ENCODE measurements around the gene CXCR5. TPM values are rescaled to one million over a fixed set of nuclear protein-coding genes. Genes with fewer than 3 reads are reported as not detected.

The CXCR5 gene
- total RNA-seq, 1 donor from 2014 or later, result 0.09 TPM

DNA sequence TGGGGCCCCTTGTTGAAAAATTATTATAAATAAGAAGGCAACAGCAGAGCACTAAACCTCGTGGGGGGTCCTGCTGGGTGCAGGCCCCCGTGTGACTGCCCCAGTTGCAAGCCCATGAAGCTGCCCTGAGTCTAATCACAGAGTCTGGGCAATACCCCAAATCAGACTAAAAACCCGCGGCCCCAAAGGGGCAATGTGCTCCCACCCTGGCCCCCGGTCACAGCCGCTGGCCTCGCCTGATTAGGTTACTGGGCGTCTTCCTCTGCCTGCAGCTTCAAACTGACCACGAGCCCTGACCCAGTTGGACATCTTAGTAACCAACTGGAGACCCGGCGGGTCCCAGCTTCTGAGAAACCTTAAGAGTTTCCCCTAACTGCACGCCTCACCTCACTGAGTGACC lies 1.6 kb downstream of the CXCR5 start:
- DNase-seq (no peak), ATAC-seq (no peak)
- TF ChIP-seq CTCF (IDR thresholded peaks at IDR 0.05), result no peak
- intact Hi-C loops (cut with DNase I), result no loop called here
- Histone ChIP-seq H3K9me3 (no peaks in the 10 kb centered on the region), H3K27me3 (ENCODE audit: low read depth) (no peaks in the 10 kb centered on the region), H3K36me3 (no peaks in the 10 kb centered on the region), H3K4me3 (no peak overlapping the region), H3K4me1 (peaks cover 12% of the 10 kb centered on the region), H3K27ac (no peak overlapping the region)

GRCh38 chr11:118885831-118886565 lies 2.3 kb downstream of the CXCR5 start:
- Histone ChIP-seq H3K4me1 (peaks cover 12% of the 10 kb centered on the region), H3K36me3 (no peaks in the 10 kb centered on the region), H3K9me3 (no peaks in the 10 kb centered on the region), H3K4me3 (no peak overlapping the region), H3K27me3 (ENCODE audit: low read depth) (no peaks in the 10 kb centered on the region), H3K27ac (no peak overlapping the region)
- no peak for ATAC-seq
- intact Hi-C loops (cut with DNase I), result no loop called here
- no peak for DNase-seq
- TF ChIP-seq CTCF (IDR thresholded peaks at IDR 0.05), result no peak

GRCh38 chr11:118886681-118887111 lies 3.0 kb downstream of the CXCR5 start:
- H3K9me3 ChIP-seq, result no peaks in the 10 kb centered on the region
- TF ChIP-seq CTCF (IDR thresholded peaks at IDR 0.05), result no peak
- H3K4me1 ChIP-seq, result peaks cover 12% of the 10 kb centered on the region
- H3K36me3 ChIP-seq, result no peaks in the 10 kb centered on the region
- ATAC-seq (peak in 1 of 2 donors; percentile 13), DNase-seq (no peak)
- H3K4me3 ChIP-seq, result no peak overlapping the region
- intact Hi-C loops (cut with DNase I), result no loop called here
- H3K27me3 ChIP-seq (ENCODE audit: low read depth), result no peaks in the 10 kb centered on the region
- no peak overlapping the region for H3K27ac ChIP-seq

GRCh38 chr11:118887206-118887605 lies 3.5 kb downstream of the CXCR5 start:
- TF ChIP-seq CTCF (IDR thresholded peaks at IDR 0.05), result no peak
- H3K4me3 ChIP-seq, result no peak overlapping the region
- no peak for ATAC-seq
- H3K27ac ChIP-seq, result no peak overlapping the region
- H3K4me1 ChIP-seq, result peaks cover 14% of the 10 kb centered on the region
- intact Hi-C loops (cut with DNase I), result no loop called here
- H3K9me3 ChIP-seq, result no peaks in the 10 kb centered on the region
- H3K27me3 ChIP-seq (ENCODE audit: low read depth), result no peaks in the 10 kb centered on the region
- no peaks in the 10 kb centered on the region for H3K36me3 ChIP-seq
- no peak for DNase-seq

- no peak overlapping the region for H3K27ac ChIP-seq
- H3K36me3 ChIP-seq, result no peaks in the 10 kb centered on the region
- H3K9me3 ChIP-seq, result no peaks in the 10 kb centered on the region
- no peak for TF ChIP-seq CTCF (IDR thresholded peaks at IDR 0.05)
- H3K4me1 ChIP-seq, result peaks cover 18% of the 10 kb centered on the region
- intact Hi-C loops (cut with DNase I), result no loop called here
- H3K4me3 ChIP-seq, result no peak overlapping the region
- DNase-seq (no peak), ATAC-seq (no peak)
- H3K27me3 ChIP-seq (ENCODE audit: low read depth), result no peaks in the 10 kb centered on the region
Measured at GRCh38 chr11:118888398-118888797, 4.7 kb downstream of the CXCR5 start.
